Endothelial cell of umbilical vein (primary cell): ENCODE measurements around the gene AHI1. TPM values are rescaled to one million over a fixed set of nuclear protein-coding genes. Genes with fewer than 3 reads are reported as not detected.

Source experiments
- BruUV-seq: library from RNA; stranded (reverse); fragments of 400-500 nt; replicated peaks from 2 replicates; lab custom pipeline; 2021; lab: Mats Ljungman, UMichigan
- CTCF ChIA-PET: fragments of 300-600, 350-600 bp; sonication (Branson Sonifier 250); formaldehyde crosslinking; loops from one replicate; lab custom pipeline; 2021; ENCODE audit warnings: antibody characterized with exemption, inconsistent platforms; lab: Charles Lee
- POLR2A ChIA-PET: fragments of 300-600, 350-600 bp; sonication (Branson Sonifier 250); formaldehyde crosslinking; loops from one replicate; lab custom pipeline; 2021; ENCODE audit warnings: antibody characterized with exemption, inconsistent platforms; lab: Charles Lee
- DNase-seq: peaks from one replicate; pipeline ENCODE4 v3.0.0-alpha.2; 2011; ENCODE audit warnings: low read depth, low spot score
- FAIRE-seq: peaks from 2 replicates; lab custom pipeline; 2011; peaks lifted over from hg19 to GRCh38; lab: Jason Lieb, UNC
- H2AFZ ChIP-seq: 2 replicates; pipeline ENCODE4 v1.6.0; 2012; ENCODE audit warnings: low read depth, low read length, control low read depth, inconsistent platforms
- H3K27ac ChIP-seq: 2 replicates; pipeline ENCODE4 v1.5.1; 2011; ENCODE audit warnings: low read depth, mild to moderate bottlenecking, control low read depth, low read length, moderate library complexity; ENCODE audit not compliant: insufficient read depth
- H3K27me3 ChIP-seq, 2 experiments: 2 replicates each; pipeline versions ENCODE4 v1.6.0 to v1.6.1; 2011; ENCODE audit warnings: low read length in 2 of 2, mixed read lengths in 1 of 2; ENCODE audit not compliant: control insufficient read depth in 2 of 2, insufficient read depth in 2 of 2
- H3K36me3 ChIP-seq, 2 experiments: 2 replicates in 1 of 2; 3 replicates in 1 of 2; pipeline ENCODE4 v1.5.1; 2011; ENCODE audit warnings: low read length in 2 of 2, mild to moderate bottlenecking in 1 of 2, moderate library complexity in 1 of 2; ENCODE audit not compliant: control insufficient read depth in 2 of 2, insufficient read depth in 2 of 2; ENCODE audit errors: extremely low read depth in 1 of 2
- H3K4me1 ChIP-seq: 3 replicates; pipeline ENCODE4 v1.5.1; 2011; ENCODE audit warnings: mild to moderate bottlenecking, low read length; ENCODE audit not compliant: control insufficient read depth, insufficient read depth; ENCODE audit errors: extremely low read depth
- H3K4me2 ChIP-seq: 2 replicates; pipeline ENCODE4 v1.6.1; 2011; ENCODE audit warnings: low read length, control low read depth, mixed read lengths; ENCODE audit not compliant: insufficient read depth
- H3K4me3 ChIP-seq, 3 experiments: fragments of 200-600 bp in 1 of 3; sonication (generic), shearing (Covaris generic) in 1 of 3; replicated peaks in 1 of 3; 2 replicates each; pipeline ENCODE4 v1.5.1; 2011 to 2016; ENCODE audit warnings: control low read depth in 3 of 3, low read length in 3 of 3, mild to moderate bottlenecking in 2 of 3, inconsistent platforms in 1 of 3, low read depth in 1 of 3, moderate library complexity in 1 of 3; ENCODE audit not compliant: insufficient read depth in 1 of 3
- H3K79me2 ChIP-seq: 2 replicates; pipeline ENCODE4 v1.6.0; 2012; ENCODE audit warnings: low read length, inconsistent platforms; ENCODE audit not compliant: control insufficient read depth, insufficient read depth
- H3K9ac ChIP-seq: replicated peaks from 2 replicates; pipeline ENCODE3; 2011; ENCODE audit warnings: low read length, control low read depth; ENCODE audit not compliant: insufficient read depth; ENCODE audit errors: extremely low read depth
- H3K9me1 ChIP-seq: replicated peaks from 3 replicates; pipeline ENCODE4 v1.6.0; 2011; ENCODE audit warnings: mild to moderate bottlenecking, low read length; ENCODE audit not compliant: control insufficient read depth, insufficient read depth; ENCODE audit errors: extremely low read depth
- H3K9me3 ChIP-seq: replicated peaks from 2 replicates; pipeline ENCODE4 v1.5.1; 2012; ENCODE audit warnings: low read length, inconsistent platforms; ENCODE audit not compliant: control insufficient read depth, insufficient read depth
- H4K20me1 ChIP-seq: replicated peaks from 2 replicates; pipeline ENCODE3; 2011; ENCODE audit warnings: mild to moderate bottlenecking, low read length; ENCODE audit not compliant: control insufficient read depth, insufficient read depth; ENCODE audit errors: extremely low read depth
- CTCF ChIP-seq, 2 donors: IDR thresholded peaks; 1 replicate in 1 of 2; 2 replicates in 1 of 2; pipeline ENCODE4 v1.5.1; 2011; ENCODE audit warnings: low read length in 2 of 2, mild to moderate bottlenecking in 2 of 2, moderate library complexity in 2 of 2, control low read depth in 1 of 2, inconsistent platforms in 1 of 2, low read depth in 1 of 2; ENCODE audit not compliant: insufficient read depth in 1 of 2; ENCODE audit errors: extremely low read depth in 1 of 2
- EZH2 ChIP-seq: IDR thresholded peaks from 2 replicates; pipeline ENCODE4 v1.6.1; 2012; ENCODE audit warnings: borderline replicate concordance, low read depth, mild to moderate bottlenecking, moderate library complexity, low read length, inconsistent platforms; ENCODE audit not compliant: severe bottlenecking
- FOS ChIP-seq: IDR thresholded peaks from 2 replicates; pipeline ENCODE4 v1.6.1; 2011; ENCODE audit warnings: mild to moderate bottlenecking, low read length, moderate library complexity, borderline replicate concordance; ENCODE audit not compliant: insufficient read depth
- GATA2 ChIP-seq: IDR thresholded peaks from 2 replicates; pipeline ENCODE4 v1.7.0; 2011; ENCODE audit warnings: low read depth, mild to moderate bottlenecking, moderate library complexity, mixed read lengths, low read length; ENCODE audit not compliant: insufficient read length, insufficient read depth
- JUN ChIP-seq: IDR thresholded peaks from 2 replicates; pipeline ENCODE4 v1.6.1; 2011; ENCODE audit warnings: borderline replicate concordance, low read depth; ENCODE audit not compliant: insufficient read length, insufficient read depth
- MAX ChIP-seq: IDR thresholded peaks from 2 replicates; pipeline ENCODE4 v1.6.1; 2011; ENCODE audit not compliant: insufficient read depth, insufficient read length
- MYC ChIP-seq: IDR thresholded peaks from one replicate; pipeline ENCODE4 v1.6.1; 2011; ENCODE audit warnings: mild to moderate bottlenecking, low read depth, low read length
- POLR2A ChIP-seq: IDR thresholded peaks from 2 replicates; pipeline ENCODE4 v1.6.1; 2012; ENCODE audit warnings: low read depth, mild to moderate bottlenecking, control low read depth, low read length
- POLR2AphosphoS5 ChIP-seq: IDR thresholded peaks from 2 replicates; pipeline ENCODE4 v1.6.1; 2012; ENCODE audit warnings: low read depth, mild to moderate bottlenecking, control low read depth, low read length, moderate library complexity; ENCODE audit not compliant: insufficient read depth
- dilution Hi-C: fragments of 300-500 bp; cut with MboI; formaldehyde crosslinking; loops from one replicate; pipeline ENCODE4 v1.15.0; 2019; ENCODE audit warnings: low sequenced_read_pairs; ENCODE audit not compliant: extremely low pct_ligation_motif_present
- intact Hi-C: fragments of 100-400 bp; cut with micrococcal nuclease; formaldehyde crosslinking; loops from one replicate; pipeline ENCODE4 v1.10.0; 2022
- polyA plus RNA-seq, 4 experiments: library from polyadenylated mRNA; depleted of rRNA in 3 of 4; stranded (reverse) in 3 of 4; unstranded in 1 of 4; fragments of >200 nt; gene quantifications; 2 replicates each; pipeline versions ENCODE4 v1.2.1 to v1.2.3, GENCODE V29; 2011 to 2012; ENCODE audit warnings: missing spikeins in 1 of 4
- total RNA-seq: library from RNA; stranded (reverse); gene quantifications from 2 replicates; pipeline ENCODE4 v1.2.3, GENCODE V29; 2021

The AHI1 gene
- total and polyA plus RNA-seq, 2 donors (not counting 3 experiments of a cell fraction or from before 2014, with no cell fraction given), result 5.1 to 20.7 TPM

- Histone ChIP-seq H3K4me3 (no peak overlapping the region), H3K27ac (no peak overlapping the region), H3K9ac (no peak overlapping the region), H3K4me1 (peaks cover 10% of the 10 kb centered on the region), H4K20me1 (no peaks in the 10 kb centered on the region), H3K79me2 (no peaks in the 10 kb centered on the region), H3K9me1 (no peaks in the 10 kb centered on the region), H3K9me3 (no peaks in the 10 kb centered on the region), H2AFZ (no peak overlapping the region), H3K36me3 (no peaks in the 10 kb centered on the region), H3K27me3 (no peaks in the 10 kb centered on the region), H3K4me2 (peak overlapping the region; percentile 2)
- ChIA-PET POLR2A (no interaction called here), CTCF (interaction anchor here (1.0 to 3.8 kb wide), 4 partner anchors 12 to 690 kb away, joined by 3 to 113 read pairs (median 6); no protein-coding TSS in a partner anchor)
- peak; percentile 51 for DNase-seq
- peak; percentile 81 for FAIRE-seq
- intact Hi-C loops, result loop anchor here (2.0 to 5.0 kb wide), 6 partner anchors 87 to 529 kb away; partner anchors contain the start of gene PDE7B
- TF ChIP-seq JUN (peak; percentile 58), GATA2 (no peak), FOS (peak; percentile 81), POLR2AphosphoS5 (peak; percentile 38), EZH2 (no peak), CTCF (IDR thresholded peaks at IDR 0.05; ENCODE audit: extremely low read depth in 1 of 2, insufficient read depth in 1 of 2, low read depth in 1 of 2, low read length in 2 of 2) (no peak), MAX (no peak), POLR2A (no peak), MYC (no peak)
- dilution Hi-C loops, result no loop called here
- BruUV-seq, result no TSS peak
Observed at GRCh38 chr6:135537741-135538301, 40.3 kb upstream of the AHI1 start.
